Astrocyte (in vitro differentiated cells and primary cell): Measurements from ENCODE around the gene PRIMA1. TPM values are rescaled to one million over a fixed set of nuclear protein-coding genes. Genes with fewer than 3 reads are reported as not detected.

Experiments
- DNase-seq: peaks from one replicate; pipeline ENCODE4 v3.0.0-alpha.2; 2010; ENCODE audit warnings: low read depth
- FAIRE-seq: peaks from 2 replicates; lab custom pipeline; 2011; peaks lifted over from hg19 to GRCh38; lab: Jason Lieb, UNC
- H2AFZ ChIP-seq: 2 replicates; pipeline ENCODE4 v1.6.0; 2012; ENCODE audit warnings: low read depth, low read length, inconsistent platforms
- H3K27ac ChIP-seq: 2 replicates; pipeline ENCODE4 v1.5.1; 2011; ENCODE audit warnings: low read depth, low read length, inconsistent platforms
- H3K27me3 ChIP-seq: 2 replicates; pipeline ENCODE4 v1.6.0; 2011; ENCODE audit warnings: low read length, inconsistent platforms; ENCODE audit not compliant: insufficient read depth
- H3K36me3 ChIP-seq: 2 replicates; pipeline ENCODE4 v1.5.1; 2011; ENCODE audit warnings: low read length, inconsistent platforms; ENCODE audit not compliant: insufficient read depth
- H3K4me1 ChIP-seq: 2 replicates; pipeline ENCODE4 v1.5.1; 2011; ENCODE audit warnings: low read length, inconsistent platforms; ENCODE audit not compliant: insufficient read depth
- H3K4me2 ChIP-seq: 2 replicates; pipeline ENCODE4 v1.6.0; 2012; ENCODE audit warnings: low read length, inconsistent platforms
- H3K4me3 ChIP-seq: 2 replicates; pipeline ENCODE4 v1.5.1; 2011; ENCODE audit warnings: low read depth, mild to moderate bottlenecking, low read length, inconsistent platforms; ENCODE audit not compliant: insufficient read depth
- H3K79me2 ChIP-seq: 2 replicates; pipeline ENCODE4 v1.6.0; 2012; ENCODE audit warnings: mild to moderate bottlenecking, low read length, inconsistent platforms; ENCODE audit not compliant: insufficient read depth
- H3K9ac ChIP-seq: 2 replicates; pipeline ENCODE4 v1.6.0; 2012; ENCODE audit warnings: mild to moderate bottlenecking, low read length, inconsistent platforms
- H3K9me3 ChIP-seq: 2 replicates; pipeline ENCODE4 v1.5.1; 2012; ENCODE audit warnings: low read depth, mild to moderate bottlenecking, low read length, inconsistent platforms; ENCODE audit not compliant: insufficient read depth
- H4K20me1 ChIP-seq: 2 replicates; pipeline ENCODE4 v1.6.0; 2012; ENCODE audit warnings: low read length, inconsistent platforms; ENCODE audit not compliant: insufficient read depth
- H3K27ac Mint-ChIP-seq: one replicate; pipeline ENCODE4 v1.8.0; 2021; ENCODE audit warnings: mild to moderate bottlenecking, mixed read lengths; ENCODE audit not compliant: unreplicated experiment
- H3K27me3 Mint-ChIP-seq: one replicate; pipeline ENCODE4 v1.8.0; 2021; ENCODE audit warnings: low read depth, mixed read lengths; ENCODE audit not compliant: unreplicated experiment
- H3K36me3 Mint-ChIP-seq: one replicate; pipeline ENCODE4 v1.8.0; 2021; ENCODE audit warnings: low read depth, mixed read lengths; ENCODE audit not compliant: unreplicated experiment
- H3K4me1 Mint-ChIP-seq: one replicate; pipeline ENCODE4 v1.8.0; 2021; ENCODE audit warnings: low read depth, mixed read lengths; ENCODE audit not compliant: unreplicated experiment
- H3K4me3 Mint-ChIP-seq: one replicate; pipeline ENCODE4 v1.8.0; 2021; ENCODE audit warnings: mild to moderate bottlenecking, moderate library complexity, mixed read lengths; ENCODE audit not compliant: unreplicated experiment
- H3K9me3 Mint-ChIP-seq: one replicate; pipeline ENCODE4 v1.8.0; 2021; ENCODE audit warnings: mild to moderate bottlenecking, mixed read lengths; ENCODE audit not compliant: unreplicated experiment
- EZH2 ChIP-seq: IDR thresholded peaks from 2 replicates; pipeline ENCODE4 v1.6.1; 2012; ENCODE audit warnings: mild to moderate bottlenecking, low read length, inconsistent platforms; ENCODE audit not compliant: insufficient read depth
- total RNA-seq: library from RNA; stranded (reverse); gene quantifications from 2 replicates; pipeline ENCODE4 v1.2.1, GENCODE V29; 2021
- TF ChIP-seq, protein P1 (sequence below): IDR thresholded peaks from 2 replicates; pipeline ENCODE4 v1.5.1; 2011; ENCODE audit warnings: low read depth, mild to moderate bottlenecking, inconsistent platforms, low read length, moderate library complexity; ENCODE audit not compliant: insufficient read depth

The PRIMA1 gene
- total RNA-seq, 1 donor from 2014 or later = not detected

DNA sequence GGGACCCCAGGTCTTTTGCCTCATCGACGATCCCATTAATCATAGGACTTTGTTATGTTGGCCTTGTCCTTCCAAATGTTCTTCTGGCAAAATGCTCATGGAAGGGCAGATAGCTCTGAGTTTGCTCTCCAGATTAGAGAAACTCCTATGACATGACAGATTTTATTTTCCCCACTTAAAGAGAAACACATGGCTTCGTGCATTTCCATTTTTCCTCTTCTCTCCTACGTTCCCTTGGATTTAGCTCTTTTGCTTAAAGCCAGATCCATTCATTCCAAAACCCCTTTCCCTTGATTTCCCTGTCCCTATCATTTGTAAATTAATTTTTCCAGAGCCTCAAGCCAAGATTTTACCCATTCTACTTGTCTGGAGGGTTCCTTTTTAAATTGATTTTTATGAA is 2.9 kb downstream of the PRIMA1 start:
- Mint-ChIP-seq H3K27me3 (peaks cover 68% of the 10 kb centered on the region), H3K36me3 (peaks cover 2% of the 10 kb centered on the region), H3K27ac (no peak overlapping the region), H3K4me1 (peaks cover 5% of the 10 kb centered on the region), H3K4me3 (no peak overlapping the region), H3K9me3 (peaks cover 2% of the 10 kb centered on the region)
- no peaks in the 10 kb centered on the region for H4K20me1 ChIP-seq
- H3K36me3 ChIP-seq = no peaks in the 10 kb centered on the region
- no peak overlapping the region for H3K9ac ChIP-seq
- H3K4me3 ChIP-seq = no peak overlapping the region
- peaks cover 2% of the 10 kb centered on the region for H3K9me3 ChIP-seq
- FAIRE-seq = no peak
- H3K4me1 ChIP-seq = no peaks in the 10 kb centered on the region
- H3K4me2 ChIP-seq = no peak overlapping the region
- H2AFZ ChIP-seq = no peak overlapping the region
- no peak overlapping the region for H3K27ac ChIP-seq
- no peak for DNase-seq
- H3K79me2 ChIP-seq = no peaks in the 10 kb centered on the region
- TF ChIP-seq, protein P1, sequence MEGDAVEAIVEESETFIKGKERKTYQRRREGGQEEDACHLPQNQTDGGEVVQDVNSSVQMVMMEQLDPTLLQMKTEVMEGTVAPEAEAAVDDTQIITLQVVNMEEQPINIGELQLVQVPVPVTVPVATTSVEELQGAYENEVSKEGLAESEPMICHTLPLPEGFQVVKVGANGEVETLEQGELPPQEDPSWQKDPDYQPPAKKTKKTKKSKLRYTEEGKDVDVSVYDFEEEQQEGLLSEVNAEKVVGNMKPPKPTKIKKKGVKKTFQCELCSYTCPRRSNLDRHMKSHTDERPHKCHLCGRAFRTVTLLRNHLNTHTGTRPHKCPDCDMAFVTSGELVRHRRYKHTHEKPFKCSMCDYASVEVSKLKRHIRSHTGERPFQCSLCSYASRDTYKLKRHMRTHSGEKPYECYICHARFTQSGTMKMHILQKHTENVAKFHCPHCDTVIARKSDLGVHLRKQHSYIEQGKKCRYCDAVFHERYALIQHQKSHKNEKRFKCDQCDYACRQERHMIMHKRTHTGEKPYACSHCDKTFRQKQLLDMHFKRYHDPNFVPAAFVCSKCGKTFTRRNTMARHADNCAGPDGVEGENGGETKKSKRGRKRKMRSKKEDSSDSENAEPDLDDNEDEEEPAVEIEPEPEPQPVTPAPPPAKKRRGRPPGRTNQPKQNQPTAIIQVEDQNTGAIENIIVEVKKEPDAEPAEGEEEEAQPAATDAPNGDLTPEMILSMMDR = no peak
- no peak for TF ChIP-seq EZH2
- peaks cover 13% of the 10 kb centered on the region for H3K27me3 ChIP-seq

DNA sequence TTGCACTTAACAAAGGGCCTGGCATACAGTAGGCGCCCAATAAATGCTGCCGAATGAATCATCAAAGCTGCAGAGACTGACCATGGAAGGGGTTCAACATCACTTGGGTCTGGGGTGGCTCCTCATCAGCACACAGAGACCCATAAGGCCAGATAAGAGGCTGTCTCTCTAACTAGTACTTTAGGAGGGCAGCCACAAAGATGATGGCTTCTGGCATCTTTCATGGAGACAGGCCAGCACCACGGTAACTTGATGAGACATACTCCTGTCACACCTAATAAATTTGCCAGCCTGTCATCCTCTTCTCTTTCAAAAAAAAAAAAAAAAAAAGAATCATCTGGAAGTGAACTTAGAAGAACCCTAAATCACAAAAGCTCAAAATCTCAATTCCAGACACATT is 3.4 kb downstream of the PRIMA1 start:
- Mint-ChIP-seq H3K4me1 (peaks cover 5% of the 10 kb centered on the region), H3K27me3 (peaks cover 65% of the 10 kb centered on the region)
- H2AFZ ChIP-seq = no peak overlapping the region

DNA sequence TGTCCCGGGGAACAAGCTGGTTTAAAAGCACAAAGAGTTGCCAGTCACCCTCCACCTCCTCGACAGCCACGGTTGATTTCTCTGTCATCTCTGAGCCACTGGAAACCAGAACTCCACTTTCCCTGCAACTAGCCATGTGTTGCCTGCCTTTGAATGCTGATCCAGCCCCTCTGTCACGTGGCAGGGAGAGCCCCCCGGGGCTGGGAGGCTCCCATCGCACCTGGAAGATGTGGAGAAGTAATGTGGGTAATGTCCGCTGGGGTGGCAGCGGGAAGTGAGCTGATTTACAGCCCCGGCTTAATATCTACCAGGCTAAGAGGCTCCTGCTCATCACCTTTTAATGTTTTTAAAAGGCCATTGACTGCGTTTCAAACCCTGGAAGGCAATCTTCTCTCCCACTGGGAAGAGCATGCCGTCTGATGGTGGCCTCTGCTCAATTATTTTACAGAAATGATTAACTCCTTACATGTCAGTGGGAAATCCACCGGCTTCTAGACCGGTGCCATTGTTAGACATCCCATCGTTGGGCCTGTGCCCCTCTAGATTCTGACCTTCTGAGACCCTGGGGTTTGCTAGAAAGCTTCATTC is 7.4 kb downstream of the PRIMA1 start:
- H2AFZ ChIP-seq = no peak overlapping the region
- TF ChIP-seq, protein P1 = no peak
- TF ChIP-seq EZH2 = no peak
- DNase-seq (no peak), FAIRE-seq (no peak)
- Mint-ChIP-seq H3K27ac (no peak overlapping the region), H3K4me3 (no peak overlapping the region), H3K27me3 (peaks cover 37% of the 10 kb centered on the region), H3K36me3 (peaks cover 4% of the 10 kb centered on the region), H3K9me3 (peaks cover 2% of the 10 kb centered on the region), H3K4me1 (no peaks in the 10 kb centered on the region)
- no peaks in the 10 kb centered on the region for H3K4me1 ChIP-seq
- H3K4me3 ChIP-seq = no peak overlapping the region
- no peak overlapping the region for H3K9ac ChIP-seq
- no peaks in the 10 kb centered on the region for H3K79me2 ChIP-seq
- H4K20me1 ChIP-seq = no peaks in the 10 kb centered on the region
- H3K27me3 ChIP-seq = no peaks in the 10 kb centered on the region
- peaks cover 4% of the 10 kb centered on the region for H3K9me3 ChIP-seq
- H3K27ac ChIP-seq = no peak overlapping the region
- H3K36me3 ChIP-seq = no peaks in the 10 kb centered on the region
- no peak overlapping the region for H3K4me2 ChIP-seq

More for the DNA sequence above, 3.4 kb downstream of the PRIMA1 start:
- Histone ChIP-seq H3K4me3 (no peak overlapping the region), H3K9ac (no peak overlapping the region), H4K20me1 (no peaks in the 10 kb centered on the region), H3K27ac (no peak overlapping the region), H3K9me3 (peaks cover 2% of the 10 kb centered on the region), H3K36me3 (no peaks in the 10 kb centered on the region), H3K4me1 (no peaks in the 10 kb centered on the region), H3K4me2 (no peak overlapping the region), H3K79me2 (no peaks in the 10 kb centered on the region), H3K27me3 (peaks cover 9% of the 10 kb centered on the region)
- H3K4me3 Mint-ChIP-seq = no peak overlapping the region
- no peak overlapping the region for H3K27ac Mint-ChIP-seq
- no peak for TF ChIP-seq EZH2
- TF ChIP-seq, protein P1 = no peak
- H3K9me3 Mint-ChIP-seq = peaks cover 2% of the 10 kb centered on the region
- FAIRE-seq = no peak
- H3K36me3 Mint-ChIP-seq = peaks cover 4% of the 10 kb centered on the region
- no peak for DNase-seq
